K562 (cell line): ENCODE measurements around the gene ZNF672. TPM values are rescaled to one million over a fixed set of nuclear protein-coding genes. Genes with fewer than 3 reads are reported as not detected.

ENCODE experiments used
- BCOR ChIP-seq: fragments of 450-650 bp; IDR thresholded peaks from 2 replicates; pipeline ENCODE4 v1.6.1; 2016
- KDM2B ChIP-seq: fragments of 250-450 bp; sonication (Bioruptor Pico); IDR thresholded peaks from 2 replicates; pipeline ENCODE4 v1.8.0; 2021; ENCODE audit warnings: mild to moderate bottlenecking, moderate library complexity
- MTA2 ChIP-seq: fragments of 450-650 bp; IDR thresholded peaks from 2 replicates; pipeline ENCODE4 v1.6.1; 2016; ENCODE audit warnings: low read depth
- NCOA2 ChIP-seq, 2 experiments: fragments of 450-650 bp; IDR thresholded peaks; 2 replicates each; pipeline ENCODE4 v1.6.1; 2018; ENCODE audit warnings: mild to moderate bottlenecking in 2 of 2, moderate library complexity in 1 of 2; ENCODE audit not compliant: partially characterized antibody in 2 of 2
- POLR2G ChIP-seq: fragments of 200-400 bp; formaldehyde crosslinking; IDR thresholded peaks from 2 replicates; pipeline ENCODE4 v1.6.1; 2017; ENCODE audit warnings: low read depth, mild to moderate bottlenecking, antibody characterized with exemption, low read length, moderate library complexity
- SMARCA4 ChIP-seq: fragments of 450-650 bp; IDR thresholded peaks from 2 replicates; pipeline ENCODE4 v1.6.1; 2016
- TBL1XR1 ChIP-seq, 2 experiments: IDR thresholded peaks; 2 replicates each; pipeline ENCODE4 v1.6.1; 2012; ENCODE audit warnings: improper control_type of control experiment in 2 of 2, low read length in 2 of 2, mild to moderate bottlenecking in 1 of 2
- XRCC4 ChIP-seq: IDR thresholded peaks from one replicate; pipeline ENCODE4 v1.6.1; 2011; ENCODE audit not compliant: insufficient read depth, insufficient read length; ENCODE audit errors: extremely low read depth
- ZBTB17 ChIP-seq: fragments of 450-650 bp; formaldehyde crosslinking; IDR thresholded peaks from 2 replicates; pipeline ENCODE4 v1.4.0; 2020; ENCODE audit warnings: mild to moderate bottlenecking
- ZNF143 ChIP-seq: sonication (generic); formaldehyde crosslinking; IDR thresholded peaks from 2 replicates; pipeline ENCODE4 v1.9.0; 2022; ENCODE audit warnings: mild to moderate bottlenecking, missing genetic modification reagents
- ZNF274 ChIP-seq: IDR thresholded peaks from 2 replicates; pipeline ENCODE4 v1.6.1; 2011; ENCODE audit warnings: low read depth, mild to moderate bottlenecking, low read length, moderate library complexity, borderline replicate concordance
- ZNF584 ChIP-seq: fragments of 200-800 bp; sonication (Bioruptor generic); IDR thresholded peaks from 2 replicates; pipeline ENCODE4 v1.6.1; 2016; ENCODE audit warnings: low read depth, mild to moderate bottlenecking, missing genetic modification characterization, missing compliant biosample characterization
- ZNF644 ChIP-seq: fragments of 200-800 bp; sonication (Bioruptor generic); IDR thresholded peaks from 2 replicates; pipeline ENCODE4 v1.6.1; 2016; ENCODE audit warnings: low read depth, missing genetic modification characterization, missing compliant biosample characterization
- ZNF785 ChIP-seq: fragments of 250-450 bp; sonication (Bioruptor Pico); IDR thresholded peaks from 2 replicates; pipeline ENCODE4 v1.4.0; 2020; ENCODE audit warnings: mild to moderate bottlenecking
- polyA plus RNA-seq, 8 experiments: library from polyadenylated mRNA; depleted of rRNA in 4 of 8; stranded (reverse) in 5 of 8; unstranded in 3 of 8; fragments of >200 nt; fragmentation: Nextera tagmentation in 2 of 8; fragmentation: Illumina TruSeq in 1 of 8; extraction: Ambion mirVana in 2 of 8; extraction: Trizol in 1 of 8; gene quantifications; 2 replicates each; pipeline versions ENCODE4 v1.2.1 to v1.2.3, GENCODE V29; 2011 to 2014; ENCODE audit warnings: inconsistent platforms in 1 of 8, missing spikeins in 1 of 8
- total RNA-seq, 7 experiments: library from RNA; depleted of rRNA in 6 of 7; stranded (reverse); fragments of >200 nt in 6 of 7; fragmentation: Illumina TruSeq in 2 of 7; extraction: Trizol in 2 of 7; gene quantifications; 2 replicates each; pipeline versions ENCODE4 v1.2.1 to v1.2.3, GENCODE V29; 2011 to 2021; ENCODE audit warnings: low replicate concordance in 1 of 7
- TF ChIP-seq, protein P1 (sequence below): IDR thresholded peaks from 2 replicates; pipeline ENCODE4 v1.6.1; 2012; ENCODE audit warnings: low read depth, low read length, improper control_type of control experiment, borderline replicate concordance
- TF ChIP-seq, protein P2 (sequence below): fragments of 450-650 bp; IDR thresholded peaks from 2 replicates; pipeline ENCODE4 v1.6.1; 2016; ENCODE audit warnings: missing biosample characterization, missing genetic modification characterization
- TF ChIP-seq, protein P3 (sequence below): fragments of 450-650 bp; formaldehyde crosslinking; IDR thresholded peaks from 2 replicates; pipeline ENCODE4 v1.4.0; 2020; ENCODE audit warnings: mild to moderate bottlenecking, mixed read lengths
- TF ChIP-seq, protein P4 (sequence below): sonication (generic); formaldehyde crosslinking; IDR thresholded peaks from 2 replicates; pipeline ENCODE4 v1.8.1; 2023; ENCODE audit warnings: missing genetic modification reagents, mild to moderate bottlenecking, borderline replicate concordance

ZNF672 gene
- total and polyA plus RNA-seq, 9 of the 15 experiments (the other 6 are each of a cell fraction or from before 2014, with no cell fraction given): 1.9 to 57.9 (median 24.1) TPM

DNA sequence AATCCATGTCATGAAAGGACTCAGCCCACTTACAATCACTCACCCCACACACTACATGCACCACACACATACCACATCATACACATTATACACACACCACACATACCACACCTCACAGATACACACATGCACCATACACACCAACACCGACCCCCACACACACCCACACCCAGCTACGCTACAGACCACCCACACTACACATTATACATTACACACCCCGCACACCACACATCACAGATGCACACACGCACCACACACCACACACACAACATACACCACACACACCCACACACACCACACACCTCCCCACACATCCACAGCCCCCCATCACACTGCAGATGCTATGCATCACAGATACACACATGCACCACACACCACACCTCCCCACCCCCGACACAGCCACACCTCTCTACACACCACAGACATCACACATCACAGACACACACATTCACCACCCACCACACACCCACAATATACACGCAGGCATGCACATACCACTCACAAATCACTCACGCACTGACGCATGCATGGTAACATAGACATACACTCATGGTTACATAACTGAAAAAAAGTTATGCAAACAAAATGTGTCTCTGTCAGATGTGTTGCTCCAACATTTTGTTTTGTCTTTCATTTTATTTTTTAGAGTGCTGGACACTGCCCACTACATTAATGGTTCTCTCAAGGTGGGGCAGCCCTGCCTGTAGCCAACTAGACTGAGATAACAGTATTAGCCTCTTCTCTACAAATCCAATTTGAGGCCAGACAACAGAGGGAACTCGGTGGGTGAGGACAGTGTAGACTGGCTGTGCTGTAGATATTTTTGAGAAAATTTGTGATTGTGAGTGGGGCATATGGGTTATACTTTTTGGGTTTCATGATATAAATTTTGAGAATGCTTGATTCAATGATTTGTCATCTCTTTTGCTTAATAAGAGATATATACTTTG is 52.8 kb downstream of the ZNF672 start (continued):
- TF ChIP-seq, protein P1, sequence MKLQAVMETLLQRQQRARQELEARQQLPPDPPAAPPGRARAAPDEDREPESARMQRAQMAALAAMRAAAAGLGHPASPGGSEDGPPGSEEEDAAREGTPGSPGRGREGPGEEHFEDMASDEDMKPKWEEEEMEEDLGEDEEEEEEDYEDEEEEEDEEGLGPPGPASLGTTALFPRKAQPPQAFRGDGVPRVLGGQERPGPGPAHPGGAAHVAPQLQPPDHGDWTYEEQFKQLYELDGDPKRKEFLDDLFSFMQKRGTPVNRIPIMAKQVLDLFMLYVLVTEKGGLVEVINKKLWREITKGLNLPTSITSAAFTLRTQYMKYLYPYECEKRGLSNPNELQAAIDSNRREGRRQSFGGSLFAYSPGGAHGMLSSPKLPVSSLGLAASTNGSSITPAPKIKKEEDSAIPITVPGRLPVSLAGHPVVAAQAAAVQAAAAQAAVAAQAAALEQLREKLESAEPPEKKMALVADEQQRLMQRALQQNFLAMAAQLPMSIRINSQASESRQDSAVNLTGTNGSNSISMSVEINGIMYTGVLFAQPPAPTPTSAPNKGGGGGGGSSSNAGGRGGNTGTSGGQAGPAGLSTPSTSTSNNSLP: no peak
- no peak for TF ChIP-seq ZNF274
- TF ChIP-seq TBL1XR1 (IDR thresholded peaks at IDR 0.05; ENCODE audit: low read length in 2 of 2): no peak
- no peak for TF ChIP-seq POLR2G
- TF ChIP-seq SMARCA4: no peak
- peak; percentile 33; the same call in 1 of the 2 replicates for TF ChIP-seq BCOR
- TF ChIP-seq, protein P2, sequence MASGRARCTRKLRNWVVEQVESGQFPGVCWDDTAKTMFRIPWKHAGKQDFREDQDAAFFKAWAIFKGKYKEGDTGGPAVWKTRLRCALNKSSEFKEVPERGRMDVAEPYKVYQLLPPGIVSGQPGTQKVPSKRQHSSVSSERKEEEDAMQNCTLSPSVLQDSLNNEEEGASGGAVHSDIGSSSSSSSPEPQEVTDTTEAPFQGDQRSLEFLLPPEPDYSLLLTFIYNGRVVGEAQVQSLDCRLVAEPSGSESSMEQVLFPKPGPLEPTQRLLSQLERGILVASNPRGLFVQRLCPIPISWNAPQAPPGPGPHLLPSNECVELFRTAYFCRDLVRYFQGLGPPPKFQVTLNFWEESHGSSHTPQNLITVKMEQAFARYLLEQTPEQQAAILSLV (tag): 0 out of 2 replicates have a peak, but pooled peaks have one; percentile 14
- no peak for TF ChIP-seq ZNF644 (tag)
- TF ChIP-seq KDM2B: no peak
- TF ChIP-seq, protein P3, sequence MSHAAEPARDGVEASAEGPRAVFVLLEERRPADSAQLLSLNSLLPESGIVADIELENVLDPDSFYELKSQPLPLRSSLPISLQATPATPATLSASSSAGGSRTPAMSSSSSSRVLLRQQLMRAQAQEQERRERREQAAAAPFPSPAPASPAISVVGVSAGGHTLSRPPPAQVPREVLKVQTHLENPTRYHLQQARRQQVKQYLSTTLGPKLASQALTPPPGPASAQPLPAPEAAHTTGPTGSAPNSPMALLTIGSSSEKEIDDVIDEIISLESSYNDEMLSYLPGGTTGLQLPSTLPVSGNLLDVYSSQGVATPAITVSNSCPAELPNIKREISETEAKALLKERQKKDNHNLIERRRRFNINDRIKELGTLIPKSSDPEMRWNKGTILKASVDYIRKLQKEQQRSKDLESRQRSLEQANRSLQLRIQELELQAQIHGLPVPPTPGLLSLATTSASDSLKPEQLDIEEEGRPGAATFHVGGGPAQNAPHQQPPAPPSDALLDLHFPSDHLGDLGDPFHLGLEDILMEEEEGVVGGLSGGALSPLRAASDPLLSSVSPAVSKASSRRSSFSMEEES (CRISPR knock-in tag): no peak
- no peak for TF ChIP-seq ZNF785 (CRISPR knock-in tag)
- no peak for TF ChIP-seq XRCC4
- TF ChIP-seq ZNF143 (CRISPR knock-in tag): no peak
- peak; percentile 72; the same call in 1 of the 2 replicates for TF ChIP-seq ZBTB17
- TF ChIP-seq MTA2: no peak; the same call in 1 of the 2 replicates
- no peak for TF ChIP-seq ZNF584 (CRISPR knock-in tag)
- TF ChIP-seq NCOA2 (IDR thresholded peaks at IDR 0.05; ENCODE audit: partially characterized antibody in 2 of 2): peak in 1 of 2 experiments; percentile 8
- TF ChIP-seq, protein P4, sequence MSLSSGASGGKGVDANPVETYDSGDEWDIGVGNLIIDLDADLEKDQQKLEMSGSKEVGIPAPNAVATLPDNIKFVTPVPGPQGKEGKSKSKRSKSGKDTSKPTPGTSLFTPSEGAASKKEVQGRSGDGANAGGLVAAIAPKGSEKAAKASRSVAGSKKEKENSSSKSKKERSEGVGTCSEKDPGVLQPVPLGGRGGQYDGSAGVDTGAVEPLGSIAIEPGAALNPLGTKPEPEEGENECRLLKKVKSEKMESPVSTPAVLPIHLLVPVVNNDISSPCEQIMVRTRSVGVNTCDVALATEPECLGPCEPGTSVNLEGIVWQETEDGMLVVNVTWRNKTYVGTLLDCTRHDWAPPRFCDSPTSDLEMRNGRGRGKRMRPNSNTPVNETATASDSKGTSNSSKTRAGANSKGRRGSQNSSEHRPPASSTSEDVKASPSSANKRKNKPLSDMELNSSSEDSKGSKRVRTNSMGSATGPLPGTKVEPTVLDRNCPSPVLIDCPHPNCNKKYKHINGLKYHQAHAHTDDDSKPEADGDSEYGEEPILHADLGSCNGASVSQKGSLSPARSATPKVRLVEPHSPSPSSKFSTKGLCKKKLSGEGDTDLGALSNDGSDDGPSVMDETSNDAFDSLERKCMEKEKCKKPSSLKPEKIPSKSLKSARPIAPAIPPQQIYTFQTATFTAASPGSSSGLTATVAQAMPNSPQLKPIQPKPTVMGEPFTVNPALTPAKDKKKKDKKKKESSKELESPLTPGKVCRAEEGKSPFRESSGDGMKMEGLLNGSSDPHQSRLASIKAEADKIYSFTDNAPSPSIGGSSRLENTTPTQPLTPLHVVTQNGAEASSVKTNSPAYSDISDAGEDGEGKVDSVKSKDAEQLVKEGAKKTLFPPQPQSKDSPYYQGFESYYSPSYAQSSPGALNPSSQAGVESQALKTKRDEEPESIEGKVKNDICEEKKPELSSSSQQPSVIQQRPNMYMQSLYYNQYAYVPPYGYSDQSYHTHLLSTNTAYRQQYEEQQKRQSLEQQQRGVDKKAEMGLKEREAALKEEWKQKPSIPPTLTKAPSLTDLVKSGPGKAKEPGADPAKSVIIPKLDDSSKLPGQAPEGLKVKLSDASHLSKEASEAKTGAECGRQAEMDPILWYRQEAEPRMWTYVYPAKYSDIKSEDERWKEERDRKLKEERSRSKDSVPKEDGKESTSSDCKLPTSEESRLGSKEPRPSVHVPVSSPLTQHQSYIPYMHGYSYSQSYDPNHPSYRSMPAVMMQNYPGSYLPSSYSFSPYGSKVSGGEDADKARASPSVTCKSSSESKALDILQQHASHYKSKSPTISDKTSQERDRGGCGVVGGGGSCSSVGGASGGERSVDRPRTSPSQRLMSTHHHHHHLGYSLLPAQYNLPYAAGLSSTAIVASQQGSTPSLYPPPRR: no peak
